Activated CD4-positive, alpha-beta memory T cell treated with anti-CD3 and anti-CD28 coated beads, Interleukin-2, amount 10 ng/mL, durations not matched to agents 7 days and 5 days (primary cell): ENCODE data around the gene CLMP. TPM values are rescaled to one million over a fixed set of nuclear protein-coding genes. Genes with fewer than 3 reads are reported as not detected.
"Not testable (repeated sequence)": the region's sequence is repeated elsewhere in the genome, so short reads cannot be mapped to it uniquely, and the experiment has no call there.

Experiments used
- CTCF ChIA-PET: fragments of 350-600 bp; sonication (Branson Sonifier 250); formaldehyde crosslinking; loops from one replicate; lab custom pipeline; 2021; ENCODE audit warnings: antibody characterized with exemption, inconsistent platforms; lab: Charles Lee
- POLR2A ChIA-PET: fragments of 350-600 bp; sonication (Branson Sonifier 250); formaldehyde crosslinking; loops from one replicate; lab custom pipeline; 2021; ENCODE audit warnings: antibody characterized with exemption; lab: Charles Lee
- DNase-seq: peaks from one replicate; pipeline ENCODE4 v3.0.0-alpha.2; 2020
- H3K27ac Mint-ChIP-seq: one replicate; pipeline ENCODE4 v1.8.0; 2021; ENCODE audit warnings: mild to moderate bottlenecking, mixed read lengths
- H3K27me3 Mint-ChIP-seq: one replicate; pipeline ENCODE4 v1.8.0; 2021; ENCODE audit warnings: mixed read lengths
- H3K36me3 Mint-ChIP-seq: one replicate; pipeline ENCODE4 v1.8.0; 2021; ENCODE audit warnings: low read depth, mixed read lengths
- H3K4me1 Mint-ChIP-seq: one replicate; pipeline ENCODE4 v1.8.0; 2021; ENCODE audit warnings: mixed read lengths
- H3K4me3 Mint-ChIP-seq: one replicate; pipeline ENCODE4 v1.8.0; 2021; ENCODE audit warnings: mild to moderate bottlenecking, mixed read lengths
- H3K9me3 Mint-ChIP-seq: one replicate; pipeline ENCODE4 v1.8.0; 2021; ENCODE audit warnings: mixed read lengths
- total RNA-seq, 2 experiments: library from RNA; stranded (reverse); gene quantifications; one replicate each; pipeline ENCODE4 v1.2.3, GENCODE V29; 2021

Gene CLMP
- total RNA-seq, 2 experiments from 2014 or later = 0.75 to 0.81 TPM

DNA sequence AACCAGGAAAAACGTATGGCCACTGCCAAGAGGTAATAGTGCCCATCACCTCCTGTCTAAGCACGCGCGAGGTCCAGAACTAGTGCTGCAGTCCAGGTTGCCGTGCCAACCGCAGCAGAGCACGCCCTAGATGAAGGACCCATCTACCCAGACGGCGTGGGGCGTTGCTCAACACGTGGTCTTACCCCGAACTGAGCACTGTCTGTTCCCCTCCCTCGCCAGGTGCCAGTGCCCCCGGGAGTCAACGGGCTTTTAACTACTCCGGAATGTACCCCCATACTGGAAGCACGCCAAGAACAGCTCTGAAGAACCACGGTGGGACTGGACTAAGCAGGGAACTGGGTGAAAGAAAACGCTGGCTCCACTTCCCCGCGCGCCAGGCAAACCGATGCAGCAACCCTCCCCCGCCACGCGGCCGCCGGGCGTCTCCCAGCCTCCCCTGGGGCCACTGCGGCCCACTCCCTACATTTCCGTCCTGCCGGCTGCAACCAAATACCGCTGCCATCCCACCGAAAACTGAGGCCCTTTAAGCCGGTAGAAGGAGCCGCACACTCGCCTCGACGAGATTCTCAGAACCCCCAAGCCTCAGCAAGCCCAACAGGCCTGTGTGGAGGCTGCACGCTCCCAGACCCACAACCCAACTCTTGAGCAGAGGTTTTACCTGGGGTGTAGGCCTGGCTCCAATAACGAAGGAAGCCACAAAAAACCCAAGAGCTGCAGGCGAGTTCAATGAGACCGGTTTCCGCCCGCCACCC lies 133.5 kb downstream of the CLMP start, which contains the start of gene HSPA8:
HSPA8 (minus strand) TSS at position 734 of the 755 bp plus-strand sequence. CDS start 812 bp downstream, outside the sequence.
- H3K27ac Mint-ChIP-seq = peak within 1 kb of the TSS; percentile 99
- ChIA-PET POLR2A (interaction anchor here (0.6 to 17.8 kb wide), 25 partner anchors 9 to 377 kb away, joined by 3 to 391 read pairs (median 5); no protein-coding TSS in a partner anchor), CTCF (interaction anchor here (0.8 to 9.6 kb wide), 9 partner anchors 7 to 1055 kb away, joined by 3 to 109 read pairs (median 6); no protein-coding TSS in a partner anchor)
- H3K9me3 Mint-ChIP-seq = no peaks in the 10 kb centered on the region
- no peaks in the 10 kb centered on the region for H3K27me3 Mint-ChIP-seq
- peaks cover 53% of the 10 kb centered on the region for H3K4me1 Mint-ChIP-seq
- peak; percentile 75 for DNase-seq
- H3K4me3 Mint-ChIP-seq = peak within 1 kb of the TSS; percentile 90
- H3K36me3 Mint-ChIP-seq = peaks cover 65% of the 10 kb centered on the region

DNA sequence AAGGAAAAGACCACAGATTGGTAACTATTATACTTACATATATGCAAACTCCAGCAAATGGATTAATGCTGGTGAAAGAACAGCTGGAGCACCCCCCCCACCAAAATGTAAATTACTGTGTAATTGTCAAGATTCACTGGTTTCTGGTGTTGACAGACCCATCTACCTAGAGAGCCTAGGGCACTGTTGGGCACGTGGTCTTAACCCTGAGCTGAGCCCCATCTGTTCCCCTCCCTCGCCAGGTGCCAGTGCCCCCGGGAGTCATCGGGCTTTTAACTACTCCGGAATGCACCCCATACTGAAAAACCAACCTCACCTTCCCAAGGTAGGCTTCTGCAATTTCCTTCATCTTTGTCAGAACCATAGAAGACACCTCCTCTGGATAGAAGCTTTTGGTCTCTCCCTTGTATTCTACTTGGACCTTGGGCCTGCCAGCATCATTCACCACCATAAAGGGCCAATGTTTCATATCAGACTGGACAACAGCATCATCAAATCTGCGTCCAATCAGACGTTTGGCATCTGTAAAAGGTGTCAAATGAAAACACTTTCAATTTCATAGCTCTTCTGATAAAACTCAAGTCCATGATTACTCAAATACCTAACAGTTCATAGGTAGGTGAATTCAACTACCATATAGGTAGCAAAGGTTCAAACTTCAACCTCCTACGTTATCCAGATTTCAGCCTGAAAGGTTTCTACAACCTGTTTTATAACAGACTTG lies 134.6 kb downstream of the CLMP start:
- H3K36me3 Mint-ChIP-seq = peaks cover 69% of the 10 kb centered on the region
- POLR2A ChIA-PET = interaction anchor here (0.7 to 17.8 kb wide), 13 partner anchors 8 to 371 kb away, joined by 3 to 391 read pairs (median 7); no protein-coding TSS in a partner anchor
- peak overlapping the region; percentile 99 for H3K27ac Mint-ChIP-seq
- H3K27me3 Mint-ChIP-seq = no peaks in the 10 kb centered on the region
- no peaks in the 10 kb centered on the region for H3K9me3 Mint-ChIP-seq
- H3K4me1 Mint-ChIP-seq = peaks cover 56% of the 10 kb centered on the region
- CTCF ChIA-PET = interaction anchor here (1.5 to 9.6 kb wide), 3 partner anchors 25 to 187 kb away, joined by 3 to 109 read pairs (median 11); no protein-coding TSS in a partner anchor
- DNase-seq = no peak
- H3K4me3 Mint-ChIP-seq = peak overlapping the region; percentile 90

DNA sequence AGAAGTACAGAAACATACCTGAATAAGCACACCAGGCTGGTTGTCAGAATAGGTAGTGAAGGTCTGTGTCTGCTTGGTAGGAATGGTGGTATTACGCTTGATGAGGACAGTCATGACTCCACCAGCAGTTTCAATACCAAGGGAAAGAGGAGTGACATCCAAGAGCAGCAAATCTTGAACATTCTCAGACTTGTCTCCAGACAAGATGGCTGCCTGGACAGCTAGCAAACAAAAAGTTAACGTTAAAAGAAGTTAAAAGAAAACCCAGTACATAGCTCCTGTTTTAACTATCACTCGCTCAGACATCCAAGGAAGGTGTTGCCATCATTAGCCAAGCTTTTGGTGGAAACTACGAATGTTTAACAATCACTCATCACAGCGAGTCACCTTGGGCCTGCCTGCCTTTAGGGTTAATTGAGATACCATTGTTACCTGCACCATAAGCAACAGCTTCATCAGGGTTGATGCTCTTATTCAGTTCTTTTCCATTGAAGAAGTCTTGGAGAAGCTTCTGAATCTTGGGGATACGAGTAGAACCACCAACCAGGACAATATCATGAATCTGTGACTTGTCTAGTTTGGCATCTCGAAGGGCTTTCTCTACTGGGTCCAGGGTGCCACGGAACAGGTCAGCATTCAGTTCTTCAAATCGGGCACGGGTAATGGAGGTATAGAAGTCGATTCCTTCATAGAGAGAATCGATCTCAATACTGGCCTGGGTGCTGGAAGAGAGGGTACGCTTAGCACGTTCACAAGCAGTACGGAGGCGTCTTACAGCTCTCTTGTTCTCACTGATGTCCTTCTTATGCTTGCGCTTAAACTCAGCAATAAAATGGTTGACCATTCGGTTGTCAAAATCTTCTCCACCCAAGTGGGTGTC lies 135.8 kb downstream of the CLMP start:
- not testable (repeated sequence) for DNase-seq, H3K9me3 Mint-ChIP-seq, H3K27me3 Mint-ChIP-seq
- CTCF ChIA-PET = interaction anchor here (1.5 to 9.6 kb wide), 3 partner anchors 26 to 188 kb away, joined by 3 to 109 read pairs (median 11); no protein-coding TSS in a partner anchor
- POLR2A ChIA-PET = interaction anchor here (1.2 to 17.8 kb wide), 11 partner anchors 7 to 372 kb away, joined by 3 to 391 read pairs (median 7); no protein-coding TSS in a partner anchor
- peak overlapping the region; percentile 99 for H3K27ac Mint-ChIP-seq
- H3K36me3 Mint-ChIP-seq = peaks cover 76% of the 10 kb centered on the region
- peaks cover 57% of the 10 kb centered on the region for H3K4me1 Mint-ChIP-seq
- peak overlapping the region; percentile 90 for H3K4me3 Mint-ChIP-seq

DNA sequence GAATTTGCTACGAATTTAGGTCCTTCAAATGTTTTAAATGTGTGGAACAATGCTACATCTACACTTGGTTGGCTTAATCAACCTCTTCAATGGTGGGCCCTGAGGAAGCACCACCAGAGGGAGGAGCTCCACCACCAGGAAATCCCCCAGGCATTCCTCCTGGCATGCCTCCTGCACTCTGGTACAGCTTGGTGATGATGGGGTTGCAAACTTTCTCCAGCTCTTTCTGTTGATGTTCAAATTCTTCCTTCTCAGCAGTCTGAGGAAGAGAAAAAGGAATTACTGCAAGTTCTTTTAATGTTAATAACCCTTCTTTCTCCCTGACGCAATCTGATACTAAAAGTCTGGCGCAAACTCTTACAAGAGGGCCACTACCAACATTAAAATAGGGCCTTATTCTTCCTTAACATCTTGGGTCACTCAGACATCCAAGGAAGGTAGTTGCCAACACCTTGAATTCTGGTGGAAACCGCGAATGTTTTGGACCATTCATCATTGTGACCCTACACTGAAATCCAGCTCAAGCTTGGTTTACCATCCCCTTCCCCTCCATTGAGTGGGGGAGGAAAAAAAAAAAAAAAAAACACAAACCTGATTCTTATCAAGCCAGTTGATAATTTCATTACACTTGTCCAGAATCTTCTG lies 137.3 kb downstream of the CLMP start:
- Mint-ChIP-seq H3K27ac (peak overlapping the region; percentile 99), H3K4me1 (peaks cover 58% of the 10 kb centered on the region), H3K36me3 (peaks cover 82% of the 10 kb centered on the region), H3K9me3 (no peaks in the 10 kb centered on the region), H3K27me3 (no peaks in the 10 kb centered on the region), H3K4me3 (peak overlapping the region; percentile 90)
- POLR2A ChIA-PET = interaction anchor here (1.0 to 17.8 kb wide), 12 partner anchors 9 to 311 kb away, joined by 3 to 391 read pairs (median 4); no protein-coding TSS in a partner anchor
- CTCF ChIA-PET = interaction anchor here (0.6 to 9.6 kb wide), 9 partner anchors 10 to 427 kb away, joined by 3 to 109 read pairs (median 6); partner anchors contain the start of gene BSX
- no peak for DNase-seq

DNA sequence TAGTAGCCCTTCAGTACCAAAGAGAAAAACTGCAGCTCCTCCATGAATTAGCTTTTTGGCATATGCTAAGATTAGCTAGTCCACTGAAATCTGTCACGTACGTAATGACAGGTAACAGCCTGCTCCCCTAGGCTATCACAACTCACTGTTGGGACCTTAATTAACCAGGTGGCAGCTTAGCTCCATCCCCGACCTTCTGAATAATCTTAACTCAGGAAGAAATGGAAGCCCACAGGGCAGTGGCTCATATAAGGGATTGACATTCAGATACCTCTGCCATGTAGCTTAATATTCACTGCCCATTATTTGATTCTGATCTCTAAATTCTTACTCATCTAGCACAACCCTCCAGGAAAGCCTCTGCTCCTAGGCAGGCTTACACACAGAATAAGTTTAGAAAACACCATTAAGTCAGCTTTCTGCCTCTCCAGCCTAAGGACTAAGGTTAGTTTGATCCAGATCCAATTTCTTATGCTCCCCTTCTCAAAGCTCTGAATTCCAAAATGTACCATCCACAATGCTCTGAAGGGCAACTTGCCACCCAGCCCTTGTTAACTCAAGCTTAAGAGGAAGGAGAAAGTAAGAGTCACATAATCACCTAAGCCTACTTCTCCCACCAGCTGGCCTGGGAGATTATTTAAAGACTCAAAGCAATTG lies 138.1 kb downstream of the CLMP start:
- H3K9me3 Mint-ChIP-seq = no peaks in the 10 kb centered on the region
- peak overlapping the region; percentile 90 for H3K4me3 Mint-ChIP-seq
- peaks cover 81% of the 10 kb centered on the region for H3K36me3 Mint-ChIP-seq
- H3K4me1 Mint-ChIP-seq = peaks cover 58% of the 10 kb centered on the region
- no peaks in the 10 kb centered on the region for H3K27me3 Mint-ChIP-seq
- ChIA-PET POLR2A (interaction anchor here (1.0 to 17.8 kb wide), 12 partner anchors 9 to 380 kb away, joined by 3 to 391 read pairs (median 4); no protein-coding TSS in a partner anchor), CTCF (interaction anchor here (0.6 to 9.6 kb wide), 10 partner anchors 9 to 426 kb away, joined by 4 to 109 read pairs (median 6); no protein-coding TSS in a partner anchor)
- H3K27ac Mint-ChIP-seq = peak overlapping the region; percentile 99
- no peak for DNase-seq

DNA sequence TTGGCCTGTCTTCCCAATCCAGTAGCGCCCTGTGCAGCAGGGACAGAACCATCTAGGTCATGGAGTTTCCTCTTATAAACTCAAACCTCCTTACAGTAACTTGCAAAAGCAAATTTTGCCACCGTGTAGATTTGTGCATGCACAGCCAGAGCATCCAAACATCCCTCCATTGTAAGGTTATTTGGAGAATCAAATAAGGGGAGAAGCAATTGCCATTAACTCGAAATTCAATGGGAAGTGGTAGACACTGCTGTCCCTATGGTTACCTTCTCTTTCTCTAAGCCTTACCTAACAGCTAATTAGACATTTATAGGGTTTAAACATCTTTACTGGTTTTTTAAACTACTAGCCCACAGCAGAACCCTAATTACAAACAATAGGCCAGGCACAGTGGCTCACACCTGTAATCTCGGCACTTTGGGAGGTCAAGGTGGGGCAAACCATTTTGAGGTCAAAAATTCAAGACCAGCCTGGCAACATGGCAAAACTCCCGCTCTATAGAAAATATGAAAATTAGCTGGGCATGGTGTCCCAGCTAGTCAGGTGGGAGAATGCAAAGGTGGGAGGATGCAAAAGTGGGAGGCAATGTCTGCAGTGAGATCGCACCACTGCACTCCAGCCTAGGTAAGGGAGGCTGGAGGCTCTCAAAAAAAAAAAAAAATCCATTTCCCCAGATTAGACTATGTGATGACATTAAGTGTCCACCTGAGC lies 139.7 kb downstream of the CLMP start:
- DNase-seq = no peak
- H3K36me3 Mint-ChIP-seq = peaks cover 65% of the 10 kb centered on the region
- ChIA-PET CTCF (interaction anchor here (0.9 to 9.6 kb wide), 26 partner anchors 11 to 383 kb away, joined by 3 to 109 read pairs (median 7); no protein-coding TSS in a partner anchor), POLR2A (interaction anchor here (0.7 to 6.1 kb wide), 7 partner anchors 12 to 192 kb away, joined by 3 to 93 read pairs (median 3); no protein-coding TSS in a partner anchor)
- H3K4me3 Mint-ChIP-seq = no peak overlapping the region
- H3K9me3 Mint-ChIP-seq = no peaks in the 10 kb centered on the region
- H3K4me1 Mint-ChIP-seq = peaks cover 58% of the 10 kb centered on the region
- no peaks in the 10 kb centered on the region for H3K27me3 Mint-ChIP-seq
- H3K27ac Mint-ChIP-seq = peak overlapping the region; percentile 99

DNA sequence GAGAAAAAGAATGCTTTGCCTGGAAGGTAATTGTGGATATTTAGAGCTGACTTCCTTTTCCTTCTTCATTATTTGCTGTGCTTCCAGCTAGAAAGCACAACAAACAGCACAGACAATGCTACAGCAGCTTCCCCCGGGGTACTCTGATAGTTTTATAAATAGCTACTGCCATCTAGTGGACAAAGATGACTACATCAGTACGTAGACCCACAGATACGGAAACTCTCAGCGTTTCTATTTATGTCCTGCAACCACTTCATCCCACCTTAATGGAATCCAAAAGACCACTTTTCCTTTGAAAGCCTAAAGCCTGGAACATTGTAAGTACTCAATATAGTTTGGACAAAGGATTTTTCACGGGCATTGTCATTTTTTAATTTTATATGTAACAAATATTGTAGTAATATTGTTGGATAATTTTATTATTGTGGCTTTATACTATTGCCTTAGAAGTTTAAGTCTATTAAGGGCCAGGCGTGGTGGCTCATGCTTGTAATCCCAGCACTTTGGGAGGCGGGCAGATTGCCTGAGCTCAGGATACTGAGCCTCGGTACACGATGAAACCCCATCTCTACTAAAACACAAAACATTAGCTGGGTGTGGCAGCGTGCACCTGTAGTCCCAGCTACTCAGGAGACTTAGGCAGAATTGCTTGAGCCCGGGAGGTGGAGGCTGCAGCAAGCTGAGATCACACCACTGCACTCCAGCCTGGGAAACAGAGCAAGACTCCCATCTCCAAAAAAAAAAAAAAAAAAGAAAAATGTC lies 140.6 kb downstream of the CLMP start:
- ChIA-PET CTCF (interaction anchor here (0.6 to 9.6 kb wide), 46 partner anchors 8 to 1622 kb away, joined by 3 to 109 read pairs (median 4); partner anchors contain the start of gene HSPA8), POLR2A (interaction anchor here (0.9 to 6.1 kb wide), 7 partner anchors 12 to 193 kb away, joined by 3 to 93 read pairs (median 3); no protein-coding TSS in a partner anchor)
- Mint-ChIP-seq H3K27me3 (no peaks in the 10 kb centered on the region), H3K9me3 (no peaks in the 10 kb centered on the region), H3K27ac (peak overlapping the region; percentile 67), H3K4me3 (no peak overlapping the region), H3K36me3 (peaks cover 57% of the 10 kb centered on the region), H3K4me1 (peaks cover 54% of the 10 kb centered on the region)
- DNase-seq = no peak

DNA sequence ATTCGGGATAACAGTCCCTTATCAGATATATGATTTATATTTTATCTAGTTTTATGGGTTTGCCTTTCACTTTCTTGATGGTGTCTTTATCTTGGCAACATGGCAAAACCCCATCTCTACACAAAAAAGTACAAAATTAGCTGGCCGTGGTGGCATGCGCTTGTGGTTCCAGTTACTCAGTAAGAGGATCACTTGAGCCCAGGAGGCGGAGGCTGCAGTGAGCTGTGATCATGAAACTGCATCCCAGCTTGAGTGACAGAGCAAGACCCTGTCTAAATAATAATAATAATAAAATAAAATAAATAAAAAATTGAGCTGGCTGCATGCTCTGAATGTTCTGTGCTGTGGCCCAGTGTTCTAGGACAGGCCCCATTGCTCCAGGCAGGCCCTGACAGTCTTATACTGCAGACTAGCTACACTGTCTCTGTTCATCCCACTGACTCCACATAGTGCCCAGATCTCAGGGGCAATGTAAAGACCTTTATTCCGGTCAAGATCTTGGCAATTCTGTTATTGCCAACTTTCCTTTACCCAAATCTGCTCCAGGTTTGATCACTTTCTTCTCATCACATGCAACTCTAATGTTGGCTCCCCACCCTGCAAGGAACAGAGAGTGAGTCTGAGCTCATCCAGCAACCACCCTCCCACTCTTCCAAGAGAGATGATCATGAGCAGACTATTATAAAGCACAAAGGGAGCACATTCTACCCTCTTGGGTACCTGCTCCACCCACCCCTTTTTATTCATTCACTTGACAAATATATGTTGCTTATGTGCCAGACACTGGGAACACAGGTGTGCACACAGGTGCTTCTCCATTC lies 141.9 kb downstream of the CLMP start:
- POLR2A ChIA-PET = interaction anchor here (1.1 to 6.1 kb wide), 6 partner anchors 7 to 35 kb away, joined by 3 to 93 read pairs (median 5); partner anchors contain the start of gene HSPA8
- Mint-ChIP-seq H3K9me3 (no peaks in the 10 kb centered on the region), H3K4me3 (no peak overlapping the region), H3K27me3 (no peaks in the 10 kb centered on the region), H3K4me1 (peaks cover 41% of the 10 kb centered on the region), H3K36me3 (peaks cover 43% of the 10 kb centered on the region), H3K27ac (no peak overlapping the region)
- CTCF ChIA-PET = interaction anchor here (0.5 to 9.6 kb wide), 17 partner anchors 10 to 414 kb away, joined by 3 to 109 read pairs (median 8); partner anchors contain the start of gene HSPA8
- no peak for DNase-seq

DNA sequence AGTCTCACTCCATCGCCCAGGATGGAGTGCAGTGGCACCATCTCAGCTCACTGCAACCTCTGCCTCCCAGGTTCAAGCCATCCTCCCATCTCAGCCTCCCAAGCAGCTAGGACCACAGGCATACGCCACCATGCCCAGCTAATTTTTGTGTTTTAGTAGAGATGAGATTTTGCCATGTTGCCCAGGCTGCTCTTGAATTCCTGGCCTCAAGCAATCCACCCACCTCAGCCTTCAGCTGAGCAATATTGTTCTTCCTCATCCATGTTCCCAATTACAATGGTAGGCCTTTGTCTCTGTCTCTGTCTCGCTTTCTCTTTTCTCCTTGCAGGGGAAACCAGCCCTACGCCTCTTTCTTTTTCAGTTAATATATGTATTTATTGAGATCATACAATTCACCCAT lies 143.4 kb downstream of the CLMP start:
- Mint-ChIP-seq H3K9me3 (no peaks in the 10 kb centered on the region), H3K4me1 (peaks cover 26% of the 10 kb centered on the region), H3K36me3 (peaks cover 28% of the 10 kb centered on the region), H3K4me3 (no peak overlapping the region), H3K27ac (no peak overlapping the region), H3K27me3 (peaks cover 4% of the 10 kb centered on the region)
- ChIA-PET POLR2A (interaction anchor here (1.9 to 2.4 kb wide), 2 partner anchors 9 to 10 kb away, joined by 7 to 12 read pairs; partner anchors contain the start of gene HSPA8), CTCF (interaction anchor here (4.4 to 9.6 kb wide), 2 partner anchors 28 to 56 kb away, joined by 65 to 109 read pairs; no protein-coding TSS in a partner anchor)
- no peak for DNase-seq
